HepG2 (cell line): ENCODE results near the gene TAC3. TPM values are rescaled to one million over a fixed set of nuclear protein-coding genes. Genes with fewer than 3 reads are reported as not detected.

Source experiments
- ATAC-seq: fragments of 200-7000 bp; cut with Tn5 transposase; 3 replicates; pipeline ENCODE4 v1.9.1; 2020; ENCODE audit warnings: mild to moderate bottlenecking, moderate library complexity
- BruUV-seq: library from RNA; stranded (reverse); fragments of 400-500 nt; replicated peaks from 2 replicates; lab custom pipeline; 2021; lab: Mats Ljungman, UMichigan
- CTCF ChIA-PET: fragments of 300-600 bp; formaldehyde crosslinking; extraction: SDS; loops from one replicate; lab custom pipeline; 2021; ENCODE audit warnings: low total read pairs, inconsistent platforms, low intra/inter-chr PET ratio; lab: Yijun Ruan, JAX
- POLR2A ChIA-PET: fragments of 350-600 bp; sonication (Branson Sonifier 250); formaldehyde crosslinking; loops from one replicate; lab custom pipeline; 2020; ENCODE audit warnings: antibody characterized with exemption, inconsistent platforms; lab: Yijun Ruan, JAX
- DNase-seq: peaks from one replicate; pipeline ENCODE4 v3.0.0-alpha.2; 2015; ENCODE audit warnings: low spot score
- FAIRE-seq: peaks from 3 replicates; lab custom pipeline; 2011; peaks lifted over from hg19 to GRCh38; lab: Jason Lieb, UNC
- H2AFZ ChIP-seq: one replicate; pipeline ENCODE4 v1.6.1; 2011; ENCODE audit warnings: low read length, inconsistent platforms
- H3K27ac ChIP-seq: fragments of 300-600 bp; 3 replicates; pipeline ENCODE4 v1.8.0; 2011; ENCODE audit warnings: mixed run types, mild to moderate bottlenecking, mixed read lengths, low read length, inconsistent platforms; ENCODE audit not compliant: insufficient read depth; ENCODE audit errors: extremely low read length
- H3K27me3 ChIP-seq, 2 experiments: fragments of 200-600 bp in 1 of 2; 2 replicates in 1 of 2; 3 replicates in 1 of 2; pipeline versions ENCODE4 v1.6.0 to v1.8.0; 2011; ENCODE audit warnings: low read length in 2 of 2, mild to moderate bottlenecking in 2 of 2, moderate library complexity in 2 of 2, inconsistent platforms in 1 of 2; ENCODE audit not compliant: insufficient read depth in 2 of 2, control insufficient read depth in 1 of 2
- H3K36me3 ChIP-seq, 2 experiments: fragments of 200-600 bp in 1 of 2; replicated peaks in 1 of 2; 2 replicates in 1 of 2; 3 replicates in 1 of 2; pipeline versions ENCODE4 v1.5.1 to v1.8.0; 2011; ENCODE audit warnings: low read length in 2 of 2, inconsistent platforms in 1 of 2; ENCODE audit not compliant: insufficient read depth in 2 of 2, control insufficient read depth in 1 of 2
- H3K4me1 ChIP-seq: 2 replicates; pipeline ENCODE4 v1.5.1; 2012; ENCODE audit warnings: low read length, inconsistent platforms; ENCODE audit not compliant: insufficient read depth
- H3K4me2 ChIP-seq: 2 replicates; pipeline ENCODE4 v1.6.0; 2011; ENCODE audit warnings: low read depth, low read length, inconsistent platforms
- H3K4me3 ChIP-seq, 3 experiments: fragments of 200-600 bp in 1 of 3; sonication (generic), shearing (Covaris generic) in 1 of 3; replicated peaks in 1 of 3; 2 replicates each; pipeline ENCODE4 v1.5.1; 2011 to 2016; ENCODE audit warnings: low read length in 3 of 3, inconsistent platforms in 2 of 3, low read depth in 2 of 3, mild to moderate bottlenecking in 2 of 3, control low read depth in 1 of 3, mixed read lengths in 1 of 3; ENCODE audit not compliant: insufficient read depth in 1 of 3
- H3K79me2 ChIP-seq: one replicate; pipeline ENCODE4 v1.6.1; 2011; ENCODE audit warnings: low read length, inconsistent platforms; ENCODE audit not compliant: insufficient read depth
- H3K9ac ChIP-seq: 2 replicates; pipeline ENCODE4 v1.6.0; 2011; ENCODE audit warnings: mild to moderate bottlenecking, low read depth, low read length, inconsistent platforms; ENCODE audit not compliant: insufficient read depth
- H3K9me3 ChIP-seq: 2 replicates; pipeline ENCODE4 v1.5.1; 2012; ENCODE audit warnings: mild to moderate bottlenecking, low read length
- H4K20me1 ChIP-seq: 2 replicates; pipeline ENCODE4 v1.6.0; 2011; ENCODE audit warnings: inconsistent platforms, mild to moderate bottlenecking, low read length, moderate library complexity; ENCODE audit not compliant: insufficient read depth
- WGBS: methylation state at CpG from one replicate; pipeline ENCODE4 v1.1.6; 2017; ENCODE audit warnings: low lambda C conversion rate; 5-methylcytosine and 5-hydroxymethylcytosine counted together
- in situ Hi-C: cut with HindIII; loops from 2 replicates; pipeline ENCODE4 v1.10.0; 2017; ENCODE audit warnings: low pct_unique_long_range_greater_than_20kb; ENCODE audit not compliant: extremely low pct_ligation_motif_present
- intact Hi-C: fragments of 100-400 bp; cut with micrococcal nuclease; formaldehyde crosslinking; loops from one replicate; pipeline ENCODE4 v1.10.0; 2022; ENCODE audit not compliant: unreplicated experiment
- polyA plus RNA-seq, 8 experiments: library from polyadenylated mRNA; depleted of rRNA in 3 of 8; stranded (reverse) in 7 of 8; unstranded in 1 of 8; fragments of >200 nt; fragmentation: Illumina TruSeq in 4 of 8; extraction: Trizol in 4 of 8; gene quantifications; 2 replicates each; pipeline versions ENCODE4 v1.2.1 to v1.2.3, GENCODE V29; 2011 to 2016; ENCODE audit warnings: low read depth in 4 of 8, missing spikeins in 1 of 8, mixed read lengths in 1 of 8; ENCODE audit not compliant: insufficient read depth in 1 of 8
- total RNA-seq, 5 experiments: library from RNA; depleted of rRNA; stranded (reverse); fragments of >200 nt; fragmentation: Illumina TruSeq; extraction: Trizol; gene quantifications; 2 replicates each; pipeline ENCODE4 v1.2.3, GENCODE V29; 2016; ENCODE audit warnings: low read depth in 1 of 5
- TF ChIP-seq, protein P1 (sequence below): sonication (generic); formaldehyde crosslinking; IDR thresholded peaks from 2 replicates; pipeline ENCODE4 v1.5.1; 2020; ENCODE audit warnings: mild to moderate bottlenecking, missing genetic modification reagents, borderline replicate concordance
- TF ChIP-seq, protein P2 (sequence below): sonication (generic); formaldehyde crosslinking; IDR thresholded peaks from one replicate; pipeline ENCODE4 v1.5.1; 2020; ENCODE audit warnings: mild to moderate bottlenecking, missing genetic modification reagents; ENCODE audit errors: not compliant biosample characterization

Gene TAC3
- total and polyA plus RNA-seq, 2 of the 13 experiments (the other 11 are each of a cell fraction or from before 2014, with no cell fraction given), result 0.13 to 0.15 TPM

DNA sequence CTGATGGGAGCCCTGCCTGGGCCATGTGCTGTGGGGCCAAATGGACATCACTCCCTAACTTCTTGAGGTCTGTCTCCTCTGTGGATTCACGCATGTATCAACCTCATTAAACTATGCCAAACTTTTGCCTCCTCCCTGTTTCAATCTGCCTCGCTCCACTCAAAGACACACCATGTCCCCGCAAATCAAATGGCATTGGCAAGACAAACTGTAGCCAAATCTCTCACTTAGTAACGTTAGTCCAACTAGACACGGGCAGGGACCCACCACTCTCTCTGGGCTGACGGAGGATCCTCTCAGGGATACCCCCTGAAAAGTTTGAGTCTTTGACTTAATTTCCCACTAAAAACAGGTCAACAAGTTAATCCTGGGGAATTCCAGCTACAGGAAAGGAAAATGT, 18.0 kb downstream of the TAC3 start (continued):
- TF ChIP-seq, protein P1, sequence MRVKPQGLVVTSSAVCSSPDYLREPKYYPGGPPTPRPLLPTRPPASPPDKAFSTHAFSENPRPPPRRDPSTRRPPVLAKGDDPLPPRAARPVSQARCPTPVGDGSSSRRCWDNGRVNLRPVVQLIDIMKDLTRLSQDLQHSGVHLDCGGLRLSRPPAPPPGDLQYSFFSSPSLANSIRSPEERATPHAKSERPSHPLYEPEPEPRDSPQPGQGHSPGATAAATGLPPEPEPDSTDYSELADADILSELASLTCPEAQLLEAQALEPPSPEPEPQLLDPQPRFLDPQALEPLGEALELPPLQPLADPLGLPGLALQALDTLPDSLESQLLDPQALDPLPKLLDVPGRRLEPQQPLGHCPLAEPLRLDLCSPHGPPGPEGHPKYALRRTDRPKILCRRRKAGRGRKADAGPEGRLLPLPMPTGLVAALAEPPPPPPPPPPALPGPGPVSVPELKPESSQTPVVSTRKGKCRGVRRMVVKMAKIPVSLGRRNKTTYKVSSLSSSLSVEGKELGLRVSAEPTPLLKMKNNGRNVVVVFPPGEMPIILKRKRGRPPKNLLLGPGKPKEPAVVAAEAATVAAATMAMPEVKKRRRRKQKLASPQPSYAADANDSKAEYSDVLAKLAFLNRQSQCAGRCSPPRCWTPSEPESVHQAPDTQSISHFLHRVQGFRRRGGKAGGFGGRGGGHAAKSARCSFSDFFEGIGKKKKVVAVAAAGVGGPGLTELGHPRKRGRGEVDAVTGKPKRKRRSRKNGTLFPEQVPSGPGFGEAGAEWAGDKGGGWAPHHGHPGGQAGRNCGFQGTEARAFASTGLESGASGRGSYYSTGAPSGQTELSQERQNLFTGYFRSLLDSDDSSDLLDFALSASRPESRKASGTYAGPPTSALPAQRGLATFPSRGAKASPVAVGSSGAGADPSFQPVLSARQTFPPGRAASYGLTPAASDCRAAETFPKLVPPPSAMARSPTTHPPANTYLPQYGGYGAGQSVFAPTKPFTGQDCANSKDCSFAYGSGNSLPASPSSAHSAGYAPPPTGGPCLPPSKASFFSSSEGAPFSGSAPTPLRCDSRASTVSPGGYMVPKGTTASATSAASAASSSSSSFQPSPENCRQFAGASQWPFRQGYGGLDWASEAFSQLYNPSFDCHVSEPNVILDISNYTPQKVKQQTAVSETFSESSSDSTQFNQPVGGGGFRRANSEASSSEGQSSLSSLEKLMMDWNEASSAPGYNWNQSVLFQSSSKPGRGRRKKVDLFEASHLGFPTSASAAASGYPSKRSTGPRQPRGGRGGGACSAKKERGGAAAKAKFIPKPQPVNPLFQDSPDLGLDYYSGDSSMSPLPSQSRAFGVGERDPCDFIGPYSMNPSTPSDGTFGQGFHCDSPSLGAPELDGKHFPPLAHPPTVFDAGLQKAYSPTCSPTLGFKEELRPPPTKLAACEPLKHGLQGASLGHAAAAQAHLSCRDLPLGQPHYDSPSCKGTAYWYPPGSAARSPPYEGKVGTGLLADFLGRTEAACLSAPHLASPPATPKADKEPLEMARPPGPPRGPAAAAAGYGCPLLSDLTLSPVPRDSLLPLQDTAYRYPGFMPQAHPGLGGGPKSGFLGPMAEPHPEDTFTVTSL (CRISPR knock-in tag), result no peak

DNA sequence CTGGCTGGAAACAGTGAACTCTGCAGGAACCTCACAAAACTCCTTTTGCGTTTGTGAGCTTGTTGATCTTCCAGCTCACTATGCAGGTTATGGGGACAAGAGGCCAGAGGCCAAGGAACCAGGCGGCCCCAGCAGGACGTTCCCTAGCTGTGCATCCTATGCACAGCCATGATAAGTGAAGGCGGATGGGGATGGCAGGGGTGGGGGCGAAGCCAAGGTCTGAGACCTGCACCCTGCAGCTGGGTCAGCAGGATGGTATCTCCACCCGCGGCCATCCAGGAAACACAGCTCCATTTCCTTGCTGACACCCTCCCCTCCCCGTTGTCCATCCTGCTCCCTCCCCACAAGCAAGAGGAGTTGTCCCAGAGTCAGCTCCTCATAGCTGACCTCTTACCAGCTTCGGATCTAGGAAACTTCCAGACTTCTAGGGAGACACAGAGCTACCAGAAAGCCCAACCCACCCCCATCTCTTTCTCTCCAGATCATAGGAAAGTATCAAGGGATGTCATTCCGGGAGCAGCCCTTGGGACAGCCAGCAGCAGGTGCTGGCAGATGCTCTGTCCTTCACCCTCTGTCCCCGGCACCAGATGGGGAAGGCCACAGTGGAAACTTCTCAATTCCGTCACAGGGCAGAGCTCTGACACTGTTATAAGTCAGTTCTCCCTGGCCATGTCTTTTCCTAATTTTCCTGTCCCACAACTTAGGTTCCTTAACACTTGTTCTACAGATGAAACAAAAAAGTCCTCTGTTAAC, 19.4 kb downstream of the TAC3 start:
- Histone ChIP-seq H3K79me2 (peaks cover under 1% of the 10 kb centered on the region), H3K27me3 (no peaks in the 10 kb centered on the region; a peak in 1 of 5 replicates), H3K4me1 (peaks cover 13% of the 10 kb centered on the region), H2AFZ (no peak overlapping the region), H3K9me3 (no peaks in the 10 kb centered on the region), H4K20me1 (peaks cover 4% of the 10 kb centered on the region), H3K4me3 (no peak overlapping the region), H3K9ac (no peak overlapping the region), H3K27ac (no peak overlapping the region), H3K4me2 (no peak overlapping the region), H3K36me3 (peaks cover 2 to 6% of the 10 kb centered on the region in 2 experiments; a peak in 2 of 5 replicates)
- in situ Hi-C loops, result no loop called here
- intact Hi-C loops, result no loop called here
- ChIA-PET CTCF (no interaction called here), POLR2A (no interaction called here)
- no peak for ATAC-seq
- no peak for FAIRE-seq
- no TSS peak for BruUV-seq
- WGBS, result 88% methylated on average over 7 of the region's 12 CpGs
- no peak for DNase-seq
- TF ChIP-seq, protein P2, sequence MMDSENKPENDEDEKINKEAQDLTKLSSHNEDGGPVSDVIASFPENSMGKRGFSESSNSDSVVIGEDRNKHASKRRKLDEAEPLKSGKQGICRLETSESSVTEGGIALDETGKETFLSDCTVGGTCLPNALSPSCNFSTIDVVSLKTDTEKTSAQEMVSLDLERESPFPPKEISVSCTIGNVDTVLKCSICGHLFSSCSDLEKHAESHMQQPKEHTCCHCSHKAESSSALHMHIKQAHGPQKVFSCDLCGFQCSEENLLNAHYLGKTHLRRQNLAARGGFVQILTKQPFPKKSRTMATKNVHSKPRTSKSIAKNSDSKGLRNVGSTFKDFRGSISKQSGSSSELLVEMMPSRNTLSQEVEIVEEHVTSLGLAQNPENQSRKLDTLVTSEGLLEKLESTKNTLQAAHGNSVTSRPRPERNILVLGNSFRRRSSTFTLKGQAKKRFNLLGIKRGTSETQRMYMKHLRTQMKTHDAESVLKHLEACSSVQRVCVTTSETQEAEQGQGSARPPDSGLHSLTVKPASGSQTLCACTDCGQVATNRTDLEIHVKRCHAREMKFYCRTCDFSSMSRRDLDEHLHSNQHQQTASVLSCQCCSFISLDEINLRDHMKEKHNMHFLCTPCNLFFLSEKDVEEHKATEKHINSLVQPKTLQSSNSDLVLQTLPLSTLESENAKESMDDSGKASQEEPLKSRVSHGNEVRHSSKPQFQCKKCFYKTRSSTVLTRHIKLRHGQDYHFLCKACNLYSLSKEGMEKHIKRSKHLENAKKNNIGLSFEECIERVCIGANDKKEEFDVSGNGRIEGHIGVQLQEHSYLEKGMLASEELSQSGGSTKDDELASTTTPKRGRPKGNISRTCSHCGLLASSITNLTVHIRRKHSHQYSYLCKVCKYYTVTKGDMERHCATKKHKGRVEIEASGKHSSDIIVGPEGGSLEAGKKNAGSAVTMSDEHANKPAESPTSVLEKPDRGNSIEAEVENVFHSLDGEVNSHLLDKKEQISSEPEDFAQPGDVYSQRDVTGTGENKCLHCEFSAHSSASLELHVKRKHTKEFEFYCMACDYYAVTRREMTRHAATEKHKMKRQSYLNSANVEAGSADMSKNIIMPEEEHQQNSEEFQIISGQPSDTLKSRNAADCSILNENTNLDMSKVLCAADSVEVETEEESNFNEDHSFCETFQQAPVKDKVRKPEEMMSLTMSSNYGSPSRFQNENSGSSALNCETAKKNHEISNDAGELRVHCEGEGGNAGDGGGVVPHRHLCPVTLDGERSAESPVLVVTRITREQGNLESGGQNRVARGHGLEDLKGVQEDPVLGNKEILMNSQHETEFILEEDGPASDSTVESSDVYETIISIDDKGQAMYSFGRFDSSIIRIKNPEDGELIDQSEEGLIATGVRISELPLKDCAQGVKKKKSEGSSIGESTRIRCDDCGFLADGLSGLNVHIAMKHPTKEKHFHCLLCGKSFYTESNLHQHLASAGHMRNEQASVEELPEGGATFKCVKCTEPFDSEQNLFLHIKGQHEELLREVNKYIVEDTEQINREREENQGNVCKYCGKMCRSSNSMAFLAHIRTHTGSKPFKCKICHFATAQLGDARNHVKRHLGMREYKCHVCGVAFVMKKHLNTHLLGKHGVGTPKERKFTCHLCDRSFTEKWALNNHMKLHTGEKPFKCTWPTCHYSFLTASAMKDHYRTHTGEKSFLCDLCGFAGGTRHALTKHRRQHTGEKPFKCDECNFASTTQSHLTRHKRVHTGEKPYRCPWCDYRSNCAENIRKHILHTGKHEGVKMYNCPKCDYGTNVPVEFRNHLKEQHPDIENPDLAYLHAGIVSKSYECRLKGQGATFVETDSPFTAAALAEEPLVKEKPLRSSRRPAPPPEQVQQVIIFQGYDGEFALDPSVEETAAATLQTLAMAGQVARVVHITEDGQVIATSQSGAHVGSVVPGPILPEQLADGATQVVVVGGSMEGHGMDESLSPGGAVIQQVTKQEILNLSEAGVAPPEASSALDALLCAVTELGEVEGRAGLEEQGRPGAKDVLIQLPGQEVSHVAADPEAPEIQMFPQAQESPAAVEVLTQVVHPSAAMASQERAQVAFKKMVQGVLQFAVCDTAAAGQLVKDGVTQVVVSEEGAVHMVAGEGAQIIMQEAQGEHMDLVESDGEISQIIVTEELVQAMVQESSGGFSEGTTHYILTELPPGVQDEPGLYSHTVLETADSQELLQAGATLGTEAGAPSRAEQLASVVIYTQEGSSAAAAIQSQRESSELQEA (CRISPR knock-in tag), result no peak
